Stimulated activated CD4-positive, alpha-beta T cell treated with anti-CD3 and anti-CD28 coated beads, Interleukin-4, amount 100 ng/mL, for 1 hour (primary cell): ENCODE measurements around the gene HLA-DMB.

Source experiments
- DNase-seq: peaks from one replicate; pipeline ENCODE4 v3.0.0-alpha.2; 2020

Gene HLA-DMB

GRCh38 chr6:32940656-32941213, at the start of gene HLA-DMB:
TSS of gene HLA-DMB (minus strand) at chr6:32941028. CDS start at chr6:32940807, 221 bp downstream.
- DNase-seq: no peak

GRCh38 chr6:32989368-32989767, 48.5 kb upstream of the HLA-DMB start:
- no peak for DNase-seq

GRCh38 chr6:32984622-32985389, 44.0 kb upstream of the HLA-DMB start:
- peak; percentile 93 for DNase-seq

GRCh38 chr6:32983964-32984621, 43.3 kb upstream of the HLA-DMB start:
- DNase-seq: no peak

GRCh38 chr6:32983493-32983848, 42.6 kb upstream of the HLA-DMB start:
- DNase-seq: no peak

- DNase-seq: no peak
Measured at GRCh38 chr6:32982702-32983492, 42.1 kb upstream of the HLA-DMB start.

GRCh38 chr6:32982084-32982701, 41.4 kb upstream of the HLA-DMB start:
- DNase-seq: no peak

GRCh38 chr6:32980488-32981038, 39.7 kb upstream of the HLA-DMB start:
- DNase-seq: no peak

GRCh38 chr6:32979720-32980487, 39.1 kb upstream of the HLA-DMB start:
- DNase-seq: no peak

- no peak for DNase-seq
Measured at GRCh38 chr6:32977953-32978324, 37.1 kb upstream of the HLA-DMB start.

- no peak for DNase-seq
Measured at GRCh38 chr6:32977272-32977952, 36.6 kb upstream of the HLA-DMB start.

GRCh38 chr6:32976334-32977069, 35.7 kb upstream of the HLA-DMB start:
- DNase-seq: no peak

- no peak for DNase-seq
Measured at GRCh38 chr6:32975886-32976285, 35.1 kb upstream of the HLA-DMB start.

GRCh38 chr6:32974541-32975308, 33.9 kb upstream of the HLA-DMB start:
- DNase-seq: no peak

- no peak for DNase-seq
Measured at GRCh38 chr6:32974016-32974333, 33.1 kb upstream of the HLA-DMB start.

GRCh38 chr6:32973144-32974015, 32.6 kb upstream of the HLA-DMB start:
- DNase-seq: peak; percentile 56

- peak; percentile 53 for DNase-seq
Measured at GRCh38 chr6:32972353-32973143, 31.7 kb upstream of the HLA-DMB start.
